Body of pancreas (tissue), 4 donors: ENCODE data around the gene CDK14. TPM values are rescaled to one million over a fixed set of nuclear protein-coding genes. Genes with fewer than 3 reads are reported as not detected.

Source experiments
- ATAC-seq: fragments of 150-250 bp; one replicate; pipeline ENCODE4 v1.9.1; 2016
- DNase-seq, 4 donors: peaks; one replicate each; pipeline ENCODE4 v3.0.0-alpha.2; 2019
- H3K27ac ChIP-seq, 4 donors: fragments of 200-600 bp; sonication (generic); 1 replicate in 3 of 4; 2 replicates in 1 of 4; pipeline versions ENCODE4 v1.5.1 to v1.6.1; 2016 to 2019; ENCODE audit warnings: mild to moderate bottlenecking in 1 of 4, mixed read lengths in 1 of 4, moderate library complexity in 1 of 4
- H3K27me3 ChIP-seq, 2 donors: fragments of 200-600 bp; sonication (generic); one replicate each; pipeline ENCODE4 v1.6.0; 2016; ENCODE audit warnings: mild to moderate bottlenecking in 1 of 2
- H3K36me3 ChIP-seq, 2 donors: fragments of 200-600 bp; sonication (generic); replicated peaks in 1 of 2; 2 replicates each; pipeline ENCODE4 v1.5.1; 2016; ENCODE audit warnings: low read depth in 2 of 2; ENCODE audit not compliant: insufficient read depth in 1 of 2
- H3K4me1 ChIP-seq: fragments of 200-600 bp; sonication (generic); one replicate; pipeline ENCODE4 v1.6.0; 2016
- H3K4me3 ChIP-seq, 2 donors: fragments of 200-600 bp; sonication (generic); 1 replicate in 1 of 2; 2 replicates in 1 of 2; pipeline ENCODE4 v1.5.1; 2016 to 2019
- H3K9me3 ChIP-seq, 3 donors: fragments of 200-600 bp; sonication (generic); 1 replicate in 2 of 3; 2 replicates in 1 of 3; pipeline ENCODE4 v1.5.1; 2016
- CTCF ChIP-seq, 7 experiments: fragments of 450-650 bp in 4 of 7; fragments of 200-600 bp in 3 of 7; sonication (generic) in 3 of 7; IDR thresholded peaks; one replicate each; pipeline ENCODE4 v1.5.1; 2016 to 2019; ENCODE audit warnings: antibody characterized with exemption in 7 of 7
- POLR2A ChIP-seq, 3 donors: fragments of 450-650 bp; IDR thresholded peaks; one replicate each; pipeline ENCODE4 v1.6.1; 2016; ENCODE audit warnings: antibody characterized with exemption in 3 of 3, mild to moderate bottlenecking in 2 of 3
- WGBS, 2 donors: methylation state at CpG; one replicate each; pipeline ENCODE4 v1.1.5; 2017; 5-methylcytosine and 5-hydroxymethylcytosine counted together
- intact Hi-C: fragments of 100-400 bp; cut with DNase I; formaldehyde crosslinking; loops from one replicate; pipeline ENCODE4 v1.15.1; 2023
- total RNA-seq, 2 donors: library from RNA; depleted of rRNA; stranded (reverse); fragments of >200 nt; gene quantifications; one replicate each; pipeline ENCODE4 v1.1.0, GENCODE V29; 2016

The CDK14 gene
- total RNA-seq, 2 donors from 2014 or later, result 21.8 to 35.6 TPM

DNA sequence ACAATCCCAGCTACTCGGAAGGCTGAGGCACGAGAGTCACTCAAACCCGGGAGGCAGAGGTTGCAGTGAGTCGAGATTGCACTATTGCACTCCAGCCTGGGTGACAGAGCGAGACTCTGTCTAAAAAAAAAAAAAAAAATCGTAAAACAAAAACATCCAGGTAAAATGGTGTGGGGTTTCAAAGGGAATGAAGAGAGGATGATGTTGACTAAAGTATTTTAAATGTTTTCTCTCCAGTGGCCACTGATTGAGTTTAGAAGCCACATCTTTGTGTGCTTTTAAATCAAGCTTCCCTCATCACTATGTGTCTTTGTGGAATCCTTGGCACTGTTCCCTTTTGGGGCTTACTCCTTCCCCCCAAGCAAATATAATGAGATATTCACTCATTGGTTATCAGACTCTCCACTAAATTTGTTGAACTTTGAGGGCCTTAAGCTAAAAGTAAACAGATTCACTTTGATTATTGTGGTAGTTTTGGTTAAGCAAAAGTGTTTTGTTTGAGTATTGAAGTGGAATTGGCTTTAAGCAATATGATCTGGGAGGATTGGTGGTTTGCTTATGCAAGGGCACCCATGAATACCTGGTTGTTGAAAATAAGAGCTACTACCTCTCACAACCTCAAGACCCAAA, 162.9 kb downstream of the CDK14 start:
- intact Hi-C loops, result no loop called here
- no peaks in the 10 kb centered on the region for H3K36me3 ChIP-seq
- H3K9me3 ChIP-seq, result no peaks in the 10 kb centered on the region
- 86 to 93% methylated on average over 6 of the region's 6 CpGs for WGBS, 2 donors
- TF ChIP-seq CTCF (IDR thresholded peaks at IDR 0.05) (no peak), POLR2A (IDR thresholded peaks at IDR 0.05) (no peak)
- no peaks in the 10 kb centered on the region for H3K27me3 ChIP-seq
- peak overlapping the region in 2 of 4 donors; percentile 28 to 50 for H3K27ac ChIP-seq
- ATAC-seq (no peak), DNase-seq (no peak)
- peaks cover 43% of the 10 kb centered on the region for H3K4me1 ChIP-seq
- H3K4me3 ChIP-seq, result no peak overlapping the region

- intact Hi-C loops, result no loop called here
- DNase-seq (no peak), ATAC-seq (no peak)
- Histone ChIP-seq H3K27me3 (no peaks in the 10 kb centered on the region), H3K9me3 (no peaks in the 10 kb centered on the region), H3K36me3 (no peaks in the 10 kb centered on the region), H3K4me1 (peaks cover 50% of the 10 kb centered on the region), H3K4me3 (no peak overlapping the region), H3K27ac (peak overlapping the region in 2 of 4 donors; percentile 28 to 50)
- TF ChIP-seq POLR2A (IDR thresholded peaks at IDR 0.05), result no peak
- no peak for TF ChIP-seq CTCF (IDR thresholded peaks at IDR 0.05)
These were observed 163.6 kb downstream of the CDK14 start for GRCh38 chr7:90759710-90760109.

DNA sequence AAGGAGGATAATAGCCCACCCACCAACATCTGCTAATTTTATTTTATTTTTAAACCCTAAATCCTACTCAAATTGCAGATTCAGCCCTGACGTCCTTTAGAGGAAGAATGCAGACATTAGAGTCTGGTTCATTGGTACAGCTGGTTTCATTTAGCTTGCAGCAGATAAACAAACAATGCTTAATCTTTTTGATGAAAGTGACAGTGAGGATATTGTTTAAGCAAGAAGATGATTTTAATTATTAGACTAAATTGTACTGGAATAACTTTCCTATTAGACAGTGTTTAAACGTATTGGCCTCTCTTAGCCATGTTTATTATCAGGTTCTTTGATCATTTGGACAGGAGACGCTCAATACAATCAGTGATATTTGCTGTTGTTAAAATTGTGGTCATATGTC, 164.8 kb downstream of the CDK14 start:
- DNase-seq (no peak), ATAC-seq (no peak)
- no peaks in the 10 kb centered on the region for H3K9me3 ChIP-seq
- TF ChIP-seq POLR2A (IDR thresholded peaks at IDR 0.05) (no peak), CTCF (IDR thresholded peaks at IDR 0.05) (no peak)
- WGBS, 2 donors, result 38 to 43% methylated on average over 3 of the region's 3 CpGs
- H3K4me3 ChIP-seq, result no peak overlapping the region
- H3K27ac ChIP-seq, result no peak overlapping the region
- H3K27me3 ChIP-seq, result no peaks in the 10 kb centered on the region
- H3K36me3 ChIP-seq, result no peaks in the 10 kb centered on the region
- intact Hi-C loops, result no loop called here
- H3K4me1 ChIP-seq, result peaks cover 62% of the 10 kb centered on the region

DNA sequence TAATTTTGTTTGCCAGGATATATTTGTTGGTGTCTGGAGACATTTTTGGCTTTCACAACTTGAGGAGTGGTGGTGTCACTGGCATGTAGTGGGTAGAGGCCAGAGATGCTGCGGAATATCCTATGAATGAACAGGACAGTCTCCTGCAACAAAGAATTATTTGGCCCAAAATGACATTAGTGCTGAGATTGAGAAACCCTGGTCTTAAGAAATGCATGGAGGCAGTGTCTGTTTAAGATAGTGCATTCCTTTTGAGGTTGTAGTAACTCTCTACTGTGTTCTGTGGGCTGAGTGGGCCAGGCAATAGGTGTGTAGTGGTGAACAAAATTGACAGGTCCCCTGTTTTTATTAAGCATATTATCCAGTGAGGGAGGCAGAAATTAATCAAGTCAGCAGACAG, 165.5 kb downstream of the CDK14 start:
- 96 to 100% methylated on average over 1 of the region's 1 CpG for WGBS, 2 donors

More for the DNA sequence above, 165.5 kb downstream of the CDK14 start:
- Histone ChIP-seq H3K4me1 (peaks cover 69% of the 10 kb centered on the region), H3K9me3 (no peaks in the 10 kb centered on the region), H3K36me3 (no peaks in the 10 kb centered on the region), H3K27ac (no peak overlapping the region), H3K4me3 (no peak overlapping the region), H3K27me3 (no peaks in the 10 kb centered on the region)
- ATAC-seq (no peak), DNase-seq (no peak)
- TF ChIP-seq CTCF (IDR thresholded peaks at IDR 0.05), result no peak
- TF ChIP-seq POLR2A (IDR thresholded peaks at IDR 0.05), result no peak
- intact Hi-C loops, result no loop called here
